Ascending aorta (tissue), 2 donors: ENCODE data around the gene AGTPBP1. TPM values are rescaled to one million over a fixed set of nuclear protein-coding genes. Genes with fewer than 3 reads are reported as not detected.

ENCODE experiments used
- DNase-seq, 2 donors: peaks; one replicate each; pipeline ENCODE4 v3.0.0-alpha.2; 2019; ENCODE audit warnings: low spot score in 2 of 2
- H3K27ac ChIP-seq, 2 donors: fragments of 200-600 bp; sonication (generic); one replicate each; pipeline ENCODE4 v1.5.1; 2016 to 2017; ENCODE audit warnings: mild to moderate bottlenecking in 1 of 2
- H3K27me3 ChIP-seq: fragments of 200-600 bp; sonication (generic); one replicate; pipeline ENCODE4 v1.5.1; 2017
- H3K36me3 ChIP-seq, 2 donors: fragments of 200-600 bp; sonication (generic); one replicate each; pipeline ENCODE4 v1.5.1; 2016
- H3K4me1 ChIP-seq, 2 donors: fragments of 200-600 bp; sonication (generic); one replicate each; pipeline ENCODE4 v1.5.1; 2016 to 2017; ENCODE audit warnings: mild to moderate bottlenecking in 1 of 2
- H3K4me3 ChIP-seq, 2 donors: fragments of 200-600 bp; sonication (generic); one replicate each; pipeline ENCODE4 v1.5.1; 2016 to 2017; ENCODE audit warnings: mild to moderate bottlenecking in 1 of 2
- H3K9me3 ChIP-seq, 2 donors: fragments of 200-600 bp; sonication (generic); one replicate each; pipeline ENCODE4 v1.5.1; 2016
- intact Hi-C: fragments of 100-400 bp; cut with DNase I; formaldehyde crosslinking; loops from one replicate; pipeline ENCODE4 v1.15.1; 2023
- total RNA-seq: library from RNA; depleted of rRNA; stranded (reverse); fragments of >200 nt; gene quantifications from one replicate; pipeline ENCODE4 v1.1.0, GENCODE V29; 2016
- TF ChIP-seq, protein P1 (sequence below), 3 experiments: fragments of 200-600 bp in 2 of 3; fragments of 450-650 bp in 1 of 3; sonication (generic) in 2 of 3; IDR thresholded peaks; one replicate each; pipeline ENCODE4 v1.5.1; 2016 to 2019; ENCODE audit warnings: antibody characterized with exemption in 3 of 3, mild to moderate bottlenecking in 1 of 3, moderate library complexity in 1 of 3

The AGTPBP1 gene
- total RNA-seq, 1 donor from 2014 or later = 28.3 TPM

DNA sequence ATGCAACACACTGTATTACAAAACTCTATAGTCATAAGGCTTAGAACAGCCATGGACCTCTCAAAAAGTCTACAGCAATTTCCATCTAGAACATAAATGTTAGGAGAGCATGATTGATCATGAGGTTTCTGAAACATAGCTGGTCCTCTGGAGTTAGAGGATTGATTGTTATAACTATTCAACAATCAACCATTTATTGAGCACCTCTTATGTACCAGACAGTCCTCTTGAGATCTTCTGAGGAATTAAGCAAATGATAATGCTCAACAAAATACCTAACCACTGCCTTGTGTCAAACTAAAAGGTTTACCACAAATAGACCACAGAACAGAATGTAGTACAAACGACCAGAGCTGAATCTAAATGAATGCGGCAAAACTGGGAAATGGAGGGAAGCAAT is 3.4 kb upstream of the AGTPBP1 start:
- no peaks in the 10 kb centered on the region for H3K36me3 ChIP-seq
- no peak overlapping the region for H3K4me3 ChIP-seq
- H3K9me3 ChIP-seq = no peaks in the 10 kb centered on the region
- no peak overlapping the region for H3K27ac ChIP-seq
- H3K27me3 ChIP-seq = no peaks in the 10 kb centered on the region
- intact Hi-C loops = loop anchor here (10.0 kb wide), 3 partner anchors 50 to 1970 kb away; no protein-coding TSS in a partner anchor
- no peak for DNase-seq
- H3K4me1 ChIP-seq = peaks cover 0 to 5% of the 10 kb centered on the region in 2 donors
- TF ChIP-seq, protein P1, sequence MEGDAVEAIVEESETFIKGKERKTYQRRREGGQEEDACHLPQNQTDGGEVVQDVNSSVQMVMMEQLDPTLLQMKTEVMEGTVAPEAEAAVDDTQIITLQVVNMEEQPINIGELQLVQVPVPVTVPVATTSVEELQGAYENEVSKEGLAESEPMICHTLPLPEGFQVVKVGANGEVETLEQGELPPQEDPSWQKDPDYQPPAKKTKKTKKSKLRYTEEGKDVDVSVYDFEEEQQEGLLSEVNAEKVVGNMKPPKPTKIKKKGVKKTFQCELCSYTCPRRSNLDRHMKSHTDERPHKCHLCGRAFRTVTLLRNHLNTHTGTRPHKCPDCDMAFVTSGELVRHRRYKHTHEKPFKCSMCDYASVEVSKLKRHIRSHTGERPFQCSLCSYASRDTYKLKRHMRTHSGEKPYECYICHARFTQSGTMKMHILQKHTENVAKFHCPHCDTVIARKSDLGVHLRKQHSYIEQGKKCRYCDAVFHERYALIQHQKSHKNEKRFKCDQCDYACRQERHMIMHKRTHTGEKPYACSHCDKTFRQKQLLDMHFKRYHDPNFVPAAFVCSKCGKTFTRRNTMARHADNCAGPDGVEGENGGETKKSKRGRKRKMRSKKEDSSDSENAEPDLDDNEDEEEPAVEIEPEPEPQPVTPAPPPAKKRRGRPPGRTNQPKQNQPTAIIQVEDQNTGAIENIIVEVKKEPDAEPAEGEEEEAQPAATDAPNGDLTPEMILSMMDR (IDR thresholded peaks at IDR 0.05) = no peak

DNA sequence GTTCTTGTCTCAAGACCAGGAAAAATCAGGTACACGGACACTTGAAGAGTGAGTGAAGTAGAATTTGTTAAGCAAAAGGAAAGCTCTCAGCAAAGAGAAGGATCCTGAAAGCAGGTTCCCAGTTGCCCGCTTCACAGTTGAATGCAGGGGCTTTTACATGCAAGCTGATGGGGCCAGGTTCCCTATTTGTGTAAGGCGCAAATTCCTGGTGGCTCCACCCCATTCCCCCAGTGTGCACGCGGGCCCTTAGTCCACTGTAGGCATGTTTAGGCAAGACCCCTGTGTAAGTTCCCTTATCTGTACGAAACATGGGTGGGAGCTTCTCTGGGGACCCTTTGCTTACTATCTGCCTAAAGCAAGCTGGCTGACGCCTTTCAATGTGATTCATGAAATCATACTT is 2.7 kb upstream of the AGTPBP1 start:
- Histone ChIP-seq H3K27me3 (no peaks in the 10 kb centered on the region), H3K27ac (no peak overlapping the region), H3K4me3 (no peak overlapping the region), H3K9me3 (no peaks in the 10 kb centered on the region), H3K4me1 (peaks cover 0 to 8% of the 10 kb centered on the region in 2 donors), H3K36me3 (no peaks in the 10 kb centered on the region)
- no peak for DNase-seq
- intact Hi-C loops = loop anchor here (5.0 to 10.0 kb wide), 5 partner anchors 50 to 1970 kb away; partner anchors contain the start of genes ISCA1 and TUT7
- TF ChIP-seq, protein P1 (IDR thresholded peaks at IDR 0.05) = no peak

DNA sequence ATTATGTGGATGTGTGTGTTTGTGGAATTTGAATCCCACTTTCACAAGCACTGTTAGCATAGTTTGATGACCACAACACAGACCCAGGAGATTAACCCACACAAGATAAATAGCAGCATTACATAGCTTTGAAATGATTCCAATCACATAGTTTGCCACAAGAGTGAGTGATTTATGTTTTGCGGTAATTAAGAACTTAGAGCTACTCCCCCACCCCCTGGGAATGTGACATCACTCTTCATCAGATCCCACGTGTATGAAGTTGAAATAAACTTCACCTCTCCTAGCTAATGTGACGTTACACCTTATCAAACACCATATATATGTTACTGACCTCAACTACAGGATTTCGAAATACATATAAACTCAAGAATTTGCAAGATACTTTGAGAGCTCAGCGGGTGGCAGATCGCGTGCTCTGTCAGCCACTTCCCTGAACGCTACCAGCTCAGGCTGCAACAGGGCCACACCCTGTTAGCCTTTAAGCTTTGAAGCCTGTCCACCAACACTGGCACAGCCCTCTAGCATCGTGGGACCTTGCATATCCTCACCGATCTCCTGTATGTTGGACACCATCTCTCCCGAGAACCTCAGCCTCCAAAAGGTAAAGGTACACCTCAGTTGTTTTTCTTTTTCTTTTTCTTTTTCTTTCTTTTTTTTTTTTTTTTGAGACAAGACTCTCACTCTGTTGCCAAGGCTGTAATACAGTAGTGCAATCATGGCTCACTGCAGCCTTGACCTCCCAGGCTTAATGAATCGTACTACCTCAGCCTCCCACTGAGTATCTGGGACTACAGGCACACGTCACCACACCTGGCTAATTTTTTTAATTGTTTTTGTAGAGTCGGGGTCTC is 1.7 kb upstream of the AGTPBP1 start:
- no peak overlapping the region for H3K27ac ChIP-seq
- H3K9me3 ChIP-seq = no peaks in the 10 kb centered on the region
- H3K4me1 ChIP-seq = peaks cover 0 to 8% of the 10 kb centered on the region in 2 donors
- no peak overlapping the region for H3K4me3 ChIP-seq
- DNase-seq = no peak
- intact Hi-C loops = loop anchor here (5.0 to 10.0 kb wide), 5 partner anchors 49 to 1971 kb away; partner anchors contain the start of genes ISCA1 and TUT7
- no peaks in the 10 kb centered on the region for H3K36me3 ChIP-seq
- no peaks in the 10 kb centered on the region for H3K27me3 ChIP-seq
- TF ChIP-seq, protein P1 (IDR thresholded peaks at IDR 0.05) = no peak

DNA sequence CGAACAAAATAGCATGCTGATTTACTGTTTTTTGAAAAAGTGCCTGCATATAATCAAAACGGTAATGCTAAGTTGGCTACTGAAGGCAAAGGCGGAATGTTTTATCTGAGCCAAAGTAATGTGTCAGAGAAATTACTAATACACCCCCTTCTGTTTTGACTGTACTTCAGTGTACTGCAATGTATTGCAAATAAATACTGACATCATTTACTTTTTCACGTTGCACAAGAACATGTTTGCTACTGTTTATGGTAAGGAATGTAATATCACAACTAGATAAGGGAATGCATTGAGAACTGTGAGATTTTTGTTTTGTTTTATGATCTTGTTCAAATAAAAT is 813 bp upstream of the AGTPBP1 start:
- intact Hi-C loops = loop anchor here (1.0 to 10.0 kb wide), 6 partner anchors 48 to 1972 kb away; partner anchors contain the start of genes ISCA1 and TUT7
- no peaks in the 10 kb centered on the region for H3K9me3 ChIP-seq
- H3K4me1 ChIP-seq = peaks cover 0 to 8% of the 10 kb centered on the region in 2 donors
- peak overlapping the region; percentile 88 to 98 for H3K4me3 ChIP-seq
- H3K36me3 ChIP-seq = no peaks in the 10 kb centered on the region
- H3K27ac ChIP-seq = peak overlapping the region; percentile 66 to 70
- TF ChIP-seq, protein P1 (IDR thresholded peaks at IDR 0.05) = no peak
- H3K27me3 ChIP-seq = no peaks in the 10 kb centered on the region
- DNase-seq = no peak

DNA sequence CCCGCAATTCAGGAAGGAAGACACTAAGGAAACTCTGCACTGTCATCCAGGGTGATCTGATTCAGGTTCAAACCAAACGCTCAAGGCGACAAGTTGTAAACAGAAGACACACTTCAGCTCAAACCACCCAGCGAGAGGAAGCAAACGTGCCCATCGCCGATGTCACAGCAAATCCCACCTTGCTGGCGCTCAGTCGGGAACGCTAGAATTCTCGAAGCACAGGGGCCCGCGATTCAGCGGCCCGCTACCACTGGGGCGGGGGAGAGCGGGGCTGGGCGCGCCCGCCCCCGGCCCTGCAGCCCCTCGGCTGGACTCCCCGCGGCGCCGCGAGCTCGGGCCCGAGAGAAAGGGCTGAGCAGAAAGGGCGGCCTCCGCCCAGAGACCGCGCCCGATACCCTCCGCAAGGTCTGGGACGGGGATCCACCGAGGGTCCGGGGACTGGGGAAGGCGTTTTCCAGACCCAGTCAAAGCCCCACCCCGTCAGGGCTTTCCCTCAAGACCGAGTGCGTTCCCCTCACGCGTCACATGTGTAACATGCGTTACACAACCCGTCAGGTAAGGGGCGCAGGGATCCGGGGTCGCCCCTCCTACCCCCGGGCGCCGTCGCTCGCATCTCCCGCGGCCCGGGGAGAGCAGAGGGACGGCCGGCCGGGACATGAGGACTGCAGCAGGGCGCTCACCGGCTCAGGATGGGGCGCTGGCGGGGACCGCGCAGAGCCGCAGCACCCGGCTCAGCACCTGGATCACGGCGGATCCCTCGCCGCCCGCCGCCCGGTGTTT is 469 bp downstream of the AGTPBP1 start:
- Histone ChIP-seq H3K4me1 (peaks cover 0 to 8% of the 10 kb centered on the region in 2 donors), H3K27ac (peak overlapping the region; percentile 83 to 86), H3K4me3 (peak overlapping the region; percentile 88 to 98), H3K27me3 (no peaks in the 10 kb centered on the region), H3K36me3 (no peaks in the 10 kb centered on the region), H3K9me3 (no peaks in the 10 kb centered on the region)
- DNase-seq = peak in 1 of 2 donors; percentile 78
- intact Hi-C loops = loop anchor here (2.0 to 10.0 kb wide), 6 partner anchors 46 to 1974 kb away; partner anchors contain the start of genes ISCA1, NAA35 and TUT7
- TF ChIP-seq, protein P1 (IDR thresholded peaks at IDR 0.05) = no peak
